ENCODE results near the gene ABCE1.

ABCE1 gene

DNA sequence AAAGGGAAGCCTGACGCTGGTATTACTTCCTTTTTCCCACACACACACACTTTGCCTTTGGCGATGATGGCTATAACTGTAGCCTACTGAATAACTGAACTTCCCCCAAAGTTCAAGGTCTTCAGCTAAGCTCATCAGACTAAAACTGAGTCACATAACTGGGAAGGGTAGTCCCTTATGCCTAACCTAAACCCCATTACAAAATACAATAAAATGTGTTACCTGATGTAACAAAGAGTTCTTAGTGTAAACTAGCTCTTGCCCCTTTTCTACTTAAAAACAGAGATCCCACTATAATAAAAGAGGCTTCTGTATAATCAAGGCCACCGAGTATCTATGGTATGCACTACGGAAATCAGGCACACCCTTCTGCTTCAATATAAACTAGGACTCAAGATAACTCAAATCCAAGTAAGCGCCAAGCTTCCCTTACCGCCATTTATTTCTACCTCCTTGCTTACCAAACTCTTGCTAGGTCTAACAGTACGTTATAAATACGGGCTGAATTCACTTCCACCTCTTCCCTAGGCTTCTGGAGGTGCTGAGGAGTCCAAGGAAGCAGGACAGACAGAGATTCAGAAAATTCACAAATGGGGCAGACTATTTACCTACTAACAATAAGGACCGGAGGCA, 79.9 kb downstream of the ABCE1 start:
- DNase-seq = no peak

DNA sequence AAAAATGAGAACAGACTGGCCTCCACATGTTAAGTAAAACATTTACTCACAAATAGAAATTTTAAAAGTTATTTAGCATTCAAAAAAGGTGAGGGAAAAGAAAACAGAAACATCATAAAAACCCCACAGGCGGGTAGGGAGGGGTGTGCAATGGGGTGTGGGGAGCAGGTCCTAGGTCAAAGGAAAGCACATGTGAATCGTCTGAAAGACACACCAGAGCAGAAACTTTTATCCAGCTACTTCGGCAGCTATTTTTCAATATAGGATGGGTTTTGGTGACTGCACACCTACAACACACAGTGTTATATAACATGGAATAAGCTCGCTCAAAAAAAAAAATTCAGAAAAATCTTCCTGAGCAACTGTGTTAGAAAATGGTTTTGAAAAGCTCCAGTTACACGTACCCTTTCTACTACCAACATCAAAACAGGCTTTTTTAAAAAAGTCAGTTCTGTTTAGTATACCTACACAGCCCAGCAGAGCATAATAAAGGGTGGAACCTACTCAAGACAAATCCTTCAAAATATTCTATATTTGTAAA, 80.7 kb downstream of the ABCE1 start:
- no peak for DNase-seq
